H1 (cell line): ENCODE data around the gene ARHGEF26. TPM values are rescaled to one million over a fixed set of nuclear protein-coding genes. Genes with fewer than 3 reads are reported as not detected.

ENCODE experiments used
- BCL11A ChIP-seq, 2 experiments: IDR thresholded peaks; one replicate each; pipeline ENCODE4 v1.6.1; 2011; ENCODE audit warnings: low read depth in 2 of 2, low read length in 2 of 2, mild to moderate bottlenecking in 2 of 2
- GTF2F1 ChIP-seq: IDR thresholded peaks from 2 replicates; pipeline ENCODE4 v1.6.1; 2012; ENCODE audit warnings: low read depth, low read length, improper control_type of control experiment, borderline replicate concordance
- MAFK ChIP-seq: IDR thresholded peaks from 2 replicates; pipeline ENCODE4 v1.6.1; 2012; ENCODE audit warnings: low read depth, mild to moderate bottlenecking, improper control_type of control experiment, low read length
- POU5F1 ChIP-seq: IDR thresholded peaks from 2 replicates; pipeline ENCODE4 v1.6.1; 2011; ENCODE audit warnings: low read depth, mild to moderate bottlenecking, low read length, moderate library complexity
- RFX5 ChIP-seq: IDR thresholded peaks from 2 replicates; pipeline ENCODE4 v1.6.1; 2011; ENCODE audit warnings: low read depth, low read length, improper control_type of control experiment, borderline replicate concordance
- polyA plus RNA-seq, 7 experiments: library from polyadenylated mRNA; depleted of rRNA in 3 of 7; stranded (reverse) in 5 of 7; unstranded in 2 of 7; fragments of >200 nt in 5 of 7; fragments of 200-250 nt in 2 of 7; gene quantifications; 1 replicate in 5 of 7; 2 replicates in 1 of 7; 4 replicates in 1 of 7; pipeline versions ENCODE4 v1.2.1 to v1.2.3, GENCODE V29; 2011 to 2013; ENCODE audit warnings: missing spikeins in 2 of 7, mixed read lengths in 2 of 7
- total RNA-seq: library from RNA; stranded (reverse); fragmentation: NEBNext Ultra II Directional; extraction: Animal tissue kit (Norgen Biotek cat#: 25700); gene quantifications from 2 replicates; pipeline ENCODE4 v1.2.1, GENCODE V29; 2021
- TF ChIP-seq, protein P1 (sequence below): fragments of 300-600 bp; sonication (generic); IDR thresholded peaks from 2 replicates; pipeline ENCODE4 v1.7.1; 2012; ENCODE audit warnings: low read length, moderate library complexity, mild to moderate bottlenecking, inconsistent platforms; ENCODE audit not compliant: insufficient replicate concordance

Gene ARHGEF26
- total and polyA plus RNA-seq, 2 of the 8 experiments (the other 6 are each of a cell fraction or from before 2014, with no cell fraction given), result 3.1 to 15.6 TPM

GRCh38 chr3:154241496-154241895 lies 120.3 kb downstream of the ARHGEF26 start (continued):
- no peak for TF ChIP-seq POU5F1
- TF ChIP-seq GTF2F1, result no peak
- no peak for TF ChIP-seq BCL11A (IDR thresholded peaks at IDR 0.05; ENCODE audit: low read depth in 2 of 2, low read length in 2 of 2)
- TF ChIP-seq, protein P1, sequence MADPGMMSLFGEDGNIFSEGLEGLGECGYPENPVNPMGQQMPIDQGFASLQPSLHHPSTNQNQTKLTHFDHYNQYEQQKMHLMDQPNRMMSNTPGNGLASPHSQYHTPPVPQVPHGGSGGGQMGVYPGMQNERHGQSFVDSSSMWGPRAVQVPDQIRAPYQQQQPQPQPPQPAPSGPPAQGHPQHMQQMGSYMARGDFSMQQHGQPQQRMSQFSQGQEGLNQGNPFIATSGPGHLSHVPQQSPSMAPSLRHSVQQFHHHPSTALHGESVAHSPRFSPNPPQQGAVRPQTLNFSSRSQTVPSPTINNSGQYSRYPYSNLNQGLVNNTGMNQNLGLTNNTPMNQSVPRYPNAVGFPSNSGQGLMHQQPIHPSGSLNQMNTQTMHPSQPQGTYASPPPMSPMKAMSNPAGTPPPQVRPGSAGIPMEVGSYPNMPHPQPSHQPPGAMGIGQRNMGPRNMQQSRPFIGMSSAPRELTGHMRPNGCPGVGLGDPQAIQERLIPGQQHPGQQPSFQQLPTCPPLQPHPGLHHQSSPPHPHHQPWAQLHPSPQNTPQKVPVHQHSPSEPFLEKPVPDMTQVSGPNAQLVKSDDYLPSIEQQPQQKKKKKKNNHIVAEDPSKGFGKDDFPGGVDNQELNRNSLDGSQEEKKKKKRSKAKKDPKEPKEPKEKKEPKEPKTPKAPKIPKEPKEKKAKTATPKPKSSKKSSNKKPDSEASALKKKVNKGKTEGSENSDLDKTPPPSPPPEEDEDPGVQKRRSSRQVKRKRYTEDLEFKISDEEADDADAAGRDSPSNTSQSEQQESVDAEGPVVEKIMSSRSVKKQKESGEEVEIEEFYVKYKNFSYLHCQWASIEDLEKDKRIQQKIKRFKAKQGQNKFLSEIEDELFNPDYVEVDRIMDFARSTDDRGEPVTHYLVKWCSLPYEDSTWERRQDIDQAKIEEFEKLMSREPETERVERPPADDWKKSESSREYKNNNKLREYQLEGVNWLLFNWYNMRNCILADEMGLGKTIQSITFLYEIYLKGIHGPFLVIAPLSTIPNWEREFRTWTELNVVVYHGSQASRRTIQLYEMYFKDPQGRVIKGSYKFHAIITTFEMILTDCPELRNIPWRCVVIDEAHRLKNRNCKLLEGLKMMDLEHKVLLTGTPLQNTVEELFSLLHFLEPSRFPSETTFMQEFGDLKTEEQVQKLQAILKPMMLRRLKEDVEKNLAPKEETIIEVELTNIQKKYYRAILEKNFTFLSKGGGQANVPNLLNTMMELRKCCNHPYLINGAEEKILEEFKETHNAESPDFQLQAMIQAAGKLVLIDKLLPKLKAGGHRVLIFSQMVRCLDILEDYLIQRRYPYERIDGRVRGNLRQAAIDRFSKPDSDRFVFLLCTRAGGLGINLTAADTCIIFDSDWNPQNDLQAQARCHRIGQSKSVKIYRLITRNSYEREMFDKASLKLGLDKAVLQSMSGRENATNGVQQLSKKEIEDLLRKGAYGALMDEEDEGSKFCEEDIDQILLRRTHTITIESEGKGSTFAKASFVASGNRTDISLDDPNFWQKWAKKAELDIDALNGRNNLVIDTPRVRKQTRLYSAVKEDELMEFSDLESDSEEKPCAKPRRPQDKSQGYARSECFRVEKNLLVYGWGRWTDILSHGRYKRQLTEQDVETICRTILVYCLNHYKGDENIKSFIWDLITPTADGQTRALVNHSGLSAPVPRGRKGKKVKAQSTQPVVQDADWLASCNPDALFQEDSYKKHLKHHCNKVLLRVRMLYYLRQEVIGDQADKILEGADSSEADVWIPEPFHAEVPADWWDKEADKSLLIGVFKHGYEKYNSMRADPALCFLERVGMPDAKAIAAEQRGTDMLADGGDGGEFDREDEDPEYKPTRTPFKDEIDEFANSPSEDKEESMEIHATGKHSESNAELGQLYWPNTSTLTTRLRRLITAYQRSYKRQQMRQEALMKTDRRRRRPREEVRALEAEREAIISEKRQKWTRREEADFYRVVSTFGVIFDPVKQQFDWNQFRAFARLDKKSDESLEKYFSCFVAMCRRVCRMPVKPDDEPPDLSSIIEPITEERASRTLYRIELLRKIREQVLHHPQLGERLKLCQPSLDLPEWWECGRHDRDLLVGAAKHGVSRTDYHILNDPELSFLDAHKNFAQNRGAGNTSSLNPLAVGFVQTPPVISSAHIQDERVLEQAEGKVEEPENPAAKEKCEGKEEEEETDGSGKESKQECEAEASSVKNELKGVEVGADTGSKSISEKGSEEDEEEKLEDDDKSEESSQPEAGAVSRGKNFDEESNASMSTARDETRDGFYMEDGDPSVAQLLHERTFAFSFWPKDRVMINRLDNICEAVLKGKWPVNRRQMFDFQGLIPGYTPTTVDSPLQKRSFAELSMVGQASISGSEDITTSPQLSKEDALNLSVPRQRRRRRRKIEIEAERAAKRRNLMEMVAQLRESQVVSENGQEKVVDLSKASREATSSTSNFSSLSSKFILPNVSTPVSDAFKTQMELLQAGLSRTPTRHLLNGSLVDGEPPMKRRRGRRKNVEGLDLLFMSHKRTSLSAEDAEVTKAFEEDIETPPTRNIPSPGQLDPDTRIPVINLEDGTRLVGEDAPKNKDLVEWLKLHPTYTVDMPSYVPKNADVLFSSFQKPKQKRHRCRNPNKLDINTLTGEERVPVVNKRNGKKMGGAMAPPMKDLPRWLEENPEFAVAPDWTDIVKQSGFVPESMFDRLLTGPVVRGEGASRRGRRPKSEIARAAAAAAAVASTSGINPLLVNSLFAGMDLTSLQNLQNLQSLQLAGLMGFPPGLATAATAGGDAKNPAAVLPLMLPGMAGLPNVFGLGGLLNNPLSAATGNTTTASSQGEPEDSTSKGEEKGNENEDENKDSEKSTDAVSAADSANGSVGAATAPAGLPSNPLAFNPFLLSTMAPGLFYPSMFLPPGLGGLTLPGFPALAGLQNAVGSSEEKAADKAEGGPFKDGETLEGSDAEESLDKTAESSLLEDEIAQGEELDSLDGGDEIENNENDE, result no peak
- no peak for TF ChIP-seq MAFK
- TF ChIP-seq RFX5, result no peak
